GM12891 (cell line): ENCODE results near the gene HLA-DQB1.
A peak's percentile ranks its signal among the peaks of the same experiment; 100 is the strongest.
"Not testable (repeated sequence)": the region's sequence is repeated elsewhere in the genome, so short reads cannot be mapped to it uniquely, and the experiment has no call there.

Source experiments
- DNase-seq: peaks from one replicate; pipeline ENCODE4 v3.0.0; 2011; ENCODE audit warnings: low spot score; ENCODE audit not compliant: insufficient read length
- FAIRE-seq: peaks from 2 replicates; lab custom pipeline; 2011; peaks lifted over from hg19 to GRCh38; lab: Jason Lieb, UNC
- PAX5 ChIP-seq: IDR thresholded peaks from 2 replicates; pipeline ENCODE4 v1.6.1; 2011; ENCODE audit warnings: low read length, moderate library complexity, mild to moderate bottlenecking; ENCODE audit not compliant: insufficient read depth, severe bottlenecking
- POLR2A ChIP-seq: IDR thresholded peaks from 2 replicates; pipeline ENCODE4 v1.6.1; 2011; ENCODE audit warnings: low read depth, low read length, control low read depth
- POLR2AphosphoS5 ChIP-seq: IDR thresholded peaks from 2 replicates; pipeline ENCODE4 v1.6.1; 2011; ENCODE audit warnings: low read depth, low read length, control low read depth
- POU2F2 ChIP-seq: IDR thresholded peaks from 2 replicates; pipeline ENCODE4 v1.6.1; 2011; ENCODE audit warnings: low read depth, mild to moderate bottlenecking, control low read depth, low read length, moderate library complexity
- SPI1 ChIP-seq: IDR thresholded peaks from 2 replicates; pipeline ENCODE4 v1.6.1; 2011; ENCODE audit warnings: low read depth, low read length, control low read depth
- TAF1 ChIP-seq: IDR thresholded peaks from 2 replicates; pipeline ENCODE4 v1.6.1; 2011; ENCODE audit warnings: low read depth, low read length, control low read depth

HLA-DQB1 gene

DNA sequence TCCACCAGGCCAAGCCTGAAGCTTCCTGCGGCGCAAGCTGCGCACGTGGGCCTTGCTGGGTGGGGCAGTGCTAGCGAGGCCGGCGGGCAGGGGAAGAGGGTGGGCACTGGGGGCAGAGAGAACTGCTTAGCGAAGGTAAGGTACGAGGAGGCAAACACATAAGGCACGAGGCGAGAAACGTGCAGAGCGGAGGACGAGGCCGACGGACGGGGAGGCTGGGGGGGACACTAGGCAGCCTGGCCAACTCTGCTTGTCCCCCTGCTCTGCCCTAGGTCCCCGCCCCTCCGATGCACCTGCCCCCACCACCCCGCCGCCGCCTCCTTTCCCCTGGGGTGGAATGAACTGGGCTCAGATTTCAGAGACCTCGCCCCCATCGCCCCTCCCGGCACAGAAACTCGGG lies 2.1 kb downstream of the HLA-DQB1 start:
- no peak for DNase-seq
- peak; percentile 66 for FAIRE-seq
- no peak for TF ChIP-seq POLR2A
- peak; percentile 81; the same call in 1 of the 2 replicates for TF ChIP-seq POLR2AphosphoS5

DNA sequence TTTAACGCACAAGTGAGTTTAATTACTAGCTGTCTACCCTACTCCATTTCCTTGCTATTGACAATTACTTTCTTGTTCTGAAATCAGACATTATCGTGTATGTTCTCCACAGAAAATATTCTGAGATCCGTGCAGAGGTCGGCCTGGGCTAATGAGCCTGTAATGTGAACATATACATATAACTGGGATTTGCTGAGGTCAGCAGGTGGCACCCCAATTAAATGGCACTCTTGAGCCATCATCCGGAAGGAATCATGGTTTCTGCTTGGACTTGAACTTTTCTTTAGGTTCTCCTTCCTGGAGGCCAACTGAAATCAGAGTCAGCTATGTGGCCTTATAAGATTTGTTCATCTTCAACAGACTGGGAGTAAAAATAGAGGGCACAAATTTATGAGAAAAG lies 3.6 kb downstream of the HLA-DQB1 start:
- no peak for DNase-seq
- TF ChIP-seq PAX5, result no peak
- no peak for TF ChIP-seq POU2F2
- no peak for TF ChIP-seq TAF1
- TF ChIP-seq POLR2A, result no peak
- TF ChIP-seq POLR2AphosphoS5, result no peak
- no peak for TF ChIP-seq SPI1
- FAIRE-seq, result no peak

DNA sequence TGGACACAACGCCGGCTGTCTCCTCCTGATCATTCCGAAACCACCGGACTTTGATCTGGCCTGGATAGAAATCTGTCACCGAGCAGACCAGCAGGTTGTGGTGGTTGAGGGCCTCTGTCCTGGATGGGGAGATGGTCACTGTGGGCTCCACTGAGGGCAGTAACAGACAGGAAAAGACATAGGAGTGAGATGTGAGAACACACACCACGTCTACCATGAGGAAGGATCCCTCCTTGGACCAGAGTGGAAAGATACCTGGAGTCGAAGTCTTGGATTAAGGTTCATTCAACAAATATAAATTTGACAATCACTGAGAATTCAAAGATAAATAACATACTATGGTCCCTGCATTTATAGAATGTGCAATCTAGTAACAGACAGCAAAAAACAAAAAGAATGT lies 4.4 kb downstream of the HLA-DQB1 start:
- peak; percentile 45 for FAIRE-seq
- TF ChIP-seq POU2F2 (peak; percentile 34; the same call in 1 of the 2 replicates), PAX5 (no peak), POLR2AphosphoS5 (peak; percentile 62; the same call in 1 of the 2 replicates), POLR2A (peak; percentile 70)
- DNase-seq, result no peak

DNA sequence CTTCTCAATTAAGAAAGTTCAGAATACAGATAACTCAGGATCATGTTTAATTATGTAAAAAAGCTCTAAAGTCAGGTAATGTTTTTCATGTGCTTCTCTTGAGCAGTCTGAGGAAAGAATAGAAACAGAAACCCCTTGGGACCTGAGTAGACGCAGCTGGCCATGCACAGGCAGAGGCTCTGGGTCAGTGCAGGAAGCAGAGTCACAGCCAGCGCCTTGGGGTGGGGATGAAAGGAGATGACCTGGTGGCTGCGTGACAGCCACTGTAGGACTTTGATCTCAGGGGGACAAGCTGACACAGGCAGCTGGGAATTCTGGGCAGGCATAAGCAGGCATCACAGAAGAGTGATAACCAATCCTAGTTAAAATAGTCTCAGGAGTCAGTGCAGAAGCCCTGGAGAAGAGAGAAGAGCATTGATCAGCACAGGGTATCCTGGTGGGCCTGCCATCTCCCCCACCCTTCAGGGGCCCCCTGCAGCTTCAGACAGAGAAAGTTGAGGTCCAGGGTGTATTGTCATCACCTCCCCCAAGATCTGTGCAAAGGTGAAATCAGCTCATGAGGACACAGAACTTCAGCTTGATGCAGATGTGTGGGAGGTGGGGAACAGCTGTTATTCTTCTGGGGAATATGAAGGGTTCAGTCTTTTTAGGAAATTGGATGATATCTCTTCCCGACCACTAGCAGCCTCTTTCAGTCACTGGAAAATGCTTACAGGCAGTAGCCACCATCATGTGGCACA lies 6.4 kb downstream of the HLA-DQB1 start:
- peak; percentile 76 for FAIRE-seq
- TF ChIP-seq SPI1 (no peak), POLR2AphosphoS5 (peak; percentile 86), POU2F2 (peak; percentile 50; the same call in 1 of the 2 replicates), TAF1 (peak; percentile 24; the same call in 1 of the 2 replicates), PAX5 (no peak), POLR2A (peak; percentile 80)
- no peak for DNase-seq

DNA sequence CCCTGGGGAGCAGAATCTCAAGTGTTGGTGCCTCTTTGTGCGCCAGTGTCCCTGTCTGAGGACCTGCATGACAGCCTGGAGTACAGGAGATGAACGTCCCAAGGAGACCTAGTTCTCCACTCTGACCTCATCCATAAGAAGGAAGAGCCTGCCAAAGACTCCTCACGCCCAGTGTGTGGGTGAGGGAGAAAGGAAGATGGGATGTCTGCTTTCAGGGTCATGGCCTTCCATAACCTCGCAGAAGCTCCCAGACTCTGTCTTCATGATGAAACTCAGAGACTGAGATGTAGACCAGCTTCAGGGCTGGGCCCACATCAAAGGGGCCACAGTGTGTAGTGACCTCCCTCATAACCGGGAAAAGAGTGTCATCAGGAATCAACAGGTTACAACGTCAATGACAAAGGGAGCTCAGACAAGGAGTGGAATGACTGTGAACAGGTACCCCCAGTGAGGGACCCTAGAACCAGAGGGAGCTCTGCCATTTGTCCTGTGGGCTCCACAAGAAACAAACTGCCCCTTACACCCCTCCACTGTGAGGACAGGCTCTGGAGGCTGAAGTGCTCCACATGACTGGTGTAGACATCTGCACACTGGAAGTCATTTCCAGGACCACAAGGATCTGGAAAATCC lies 8.1 kb downstream of the HLA-DQB1 start:
- no peak for DNase-seq
- TF ChIP-seq TAF1 (no peak), POLR2AphosphoS5 (peak; percentile 92), POU2F2 (peak; percentile 11; the same call in 1 of the 2 replicates), SPI1 (no peak), POLR2A (peak; percentile 94), PAX5 (no peak)
- FAIRE-seq, result peak; percentile 84

DNA sequence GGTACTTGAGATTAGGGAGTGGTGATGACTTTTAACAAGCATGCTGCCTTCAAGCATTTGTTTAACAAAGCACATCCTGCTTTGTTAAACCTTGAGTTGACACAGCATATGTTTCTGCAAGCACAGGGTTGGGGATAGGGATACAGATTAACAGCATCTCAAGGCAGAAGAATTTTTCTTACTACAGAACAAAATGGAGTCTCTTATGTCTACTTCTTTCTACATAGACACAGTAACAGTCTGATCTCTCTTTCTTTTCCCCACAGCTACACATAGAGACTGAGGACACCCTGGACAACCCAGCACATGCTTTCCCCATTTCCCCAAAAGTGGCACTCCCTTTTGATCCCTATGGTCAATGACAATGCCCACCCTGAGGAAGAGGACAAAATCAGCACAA lies 8.6 kb downstream of the HLA-DQB1 start:
- not testable (repeated sequence) for DNase-seq

DNA sequence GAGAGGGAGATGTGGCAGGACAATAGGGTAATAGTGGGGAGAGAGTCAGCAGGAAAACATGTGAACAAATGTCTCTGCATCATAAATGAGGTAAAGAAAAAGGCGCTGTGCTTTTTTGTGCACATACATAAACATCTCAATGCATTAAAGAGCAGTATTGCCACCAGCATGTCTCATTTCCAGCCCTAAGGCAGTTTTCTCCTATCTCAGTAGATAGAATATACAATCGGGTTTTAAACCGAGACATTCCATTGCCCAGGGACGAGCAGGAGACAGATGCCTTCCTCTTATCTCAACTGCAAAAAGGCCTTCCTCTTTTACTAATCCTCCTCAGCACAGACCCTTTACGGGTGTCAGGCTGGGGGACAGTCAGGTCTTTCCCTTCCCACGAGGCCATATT lies 9.1 kb downstream of the HLA-DQB1 start:
- not testable (repeated sequence) for DNase-seq, FAIRE-seq
- peak; percentile 59; the same call in 1 of the 2 replicates for TF ChIP-seq POLR2A
- peak; percentile 58; the same call in 1 of the 2 replicates for TF ChIP-seq POLR2AphosphoS5

More for the DNA sequence above, 8.6 kb downstream of the HLA-DQB1 start:
- not testable (repeated sequence) for FAIRE-seq

DNA sequence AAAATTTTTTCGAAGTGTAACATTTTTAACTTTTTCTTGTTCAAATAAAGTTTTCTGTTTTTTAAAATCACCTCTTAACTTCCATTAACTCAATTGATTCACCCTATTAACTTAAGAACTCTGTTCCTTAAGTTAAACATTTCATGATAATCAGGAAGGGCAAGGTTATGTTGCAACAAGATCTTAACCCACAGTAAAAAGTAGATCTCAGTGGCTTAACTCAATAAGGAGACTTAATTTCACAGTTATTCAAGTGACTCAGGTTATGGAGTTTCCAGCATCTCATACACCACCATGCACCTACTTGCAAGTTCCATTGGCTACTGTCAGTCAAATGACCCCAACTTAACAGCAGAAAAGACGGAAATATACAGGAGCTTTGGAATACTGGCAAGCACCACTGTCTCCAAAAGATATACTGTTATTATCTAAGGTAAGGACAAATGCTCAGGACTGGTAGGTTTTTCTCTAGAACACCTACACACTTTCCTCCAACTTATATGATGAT lies 11.2 kb downstream of the HLA-DQB1 start:
- FAIRE-seq (no peak), DNase-seq (no peak)
- TF ChIP-seq POU2F2 (no peak), POLR2A (peak; percentile 62; the same call in 1 of the 2 replicates), POLR2AphosphoS5 (peak; percentile 60)

DNA sequence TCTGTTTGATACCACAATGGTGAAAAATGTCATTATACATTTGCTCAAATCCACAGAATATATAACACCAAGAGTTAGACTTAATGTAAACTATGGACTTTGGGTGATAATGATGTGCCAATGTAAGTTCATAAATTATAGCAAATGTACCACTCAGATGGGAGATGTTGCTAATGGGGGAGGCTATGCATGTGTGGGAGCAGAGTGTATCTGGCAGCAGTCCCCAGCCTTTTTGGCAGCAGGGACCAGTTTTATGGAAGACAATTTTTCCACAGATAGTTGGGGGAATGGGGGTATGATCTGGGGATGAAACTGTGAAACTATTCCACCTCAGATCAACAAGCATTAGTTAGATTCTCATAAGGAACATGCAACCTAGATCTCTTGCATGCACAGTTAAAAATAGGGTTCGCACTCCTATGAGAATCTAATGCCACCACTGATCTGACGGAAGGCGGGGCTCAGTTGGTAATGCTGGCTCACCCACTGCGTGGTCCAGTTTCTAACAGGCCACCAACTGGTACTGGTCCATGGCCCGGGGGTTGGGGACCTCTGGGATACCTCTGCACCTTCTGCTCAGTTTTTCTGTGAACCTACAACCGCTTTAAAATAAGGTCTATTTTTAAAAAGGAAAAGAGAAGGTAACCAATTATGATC lies 21.3 kb downstream of the HLA-DQB1 start:
- TF ChIP-seq POLR2A (peak; percentile 67), TAF1 (no peak), PAX5 (no peak), POU2F2 (0 out of 2 replicates have a peak, but pooled peaks have one; percentile 11), POLR2AphosphoS5 (peak; percentile 86), SPI1 (no peak)
- DNase-seq (no peak), FAIRE-seq (peak; percentile 68)

DNA sequence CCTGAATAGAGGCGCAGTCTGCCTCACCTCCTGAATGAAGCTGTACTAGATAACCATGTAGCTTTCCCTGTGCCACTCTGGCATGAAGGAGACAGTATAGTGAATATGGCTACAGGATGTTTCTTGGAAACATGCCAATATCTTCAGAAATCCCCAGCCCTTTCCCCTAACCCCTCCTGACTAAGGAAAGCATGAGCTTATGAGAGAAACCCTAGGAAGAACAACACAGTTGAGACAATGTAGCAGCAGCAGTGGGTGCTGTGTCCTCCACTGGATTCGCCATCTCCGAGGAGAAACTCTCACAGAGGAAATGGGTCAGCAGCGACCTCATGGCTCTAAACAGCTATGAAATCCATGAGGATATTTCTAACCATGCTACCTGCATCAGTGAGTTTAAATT lies 22.6 kb downstream of the HLA-DQB1 start:
- FAIRE-seq (no peak), DNase-seq (no peak)
- TF ChIP-seq POU2F2, result 0 out of 2 replicates have a peak, but pooled peaks have one; percentile 40
- no peak for TF ChIP-seq TAF1
- no peak for TF ChIP-seq SPI1
- peak; percentile 86; the same call in 1 of the 2 replicates for TF ChIP-seq POLR2A
- no peak for TF ChIP-seq PAX5
- TF ChIP-seq POLR2AphosphoS5, result peak; percentile 96
